ENCODE data around the gene WDR91. TPM values are rescaled to one million over a fixed set of nuclear protein-coding genes. Genes with fewer than 3 reads are reported as not detected.
"Not testable (repeated sequence)": the region's sequence is repeated elsewhere in the genome, so short reads cannot be mapped to it uniquely, and the experiment has no call there.

The WDR91 gene
- total RNA-seq, 2 donors from 2014 or later, result 11.9 to 22.8 TPM

DNA sequence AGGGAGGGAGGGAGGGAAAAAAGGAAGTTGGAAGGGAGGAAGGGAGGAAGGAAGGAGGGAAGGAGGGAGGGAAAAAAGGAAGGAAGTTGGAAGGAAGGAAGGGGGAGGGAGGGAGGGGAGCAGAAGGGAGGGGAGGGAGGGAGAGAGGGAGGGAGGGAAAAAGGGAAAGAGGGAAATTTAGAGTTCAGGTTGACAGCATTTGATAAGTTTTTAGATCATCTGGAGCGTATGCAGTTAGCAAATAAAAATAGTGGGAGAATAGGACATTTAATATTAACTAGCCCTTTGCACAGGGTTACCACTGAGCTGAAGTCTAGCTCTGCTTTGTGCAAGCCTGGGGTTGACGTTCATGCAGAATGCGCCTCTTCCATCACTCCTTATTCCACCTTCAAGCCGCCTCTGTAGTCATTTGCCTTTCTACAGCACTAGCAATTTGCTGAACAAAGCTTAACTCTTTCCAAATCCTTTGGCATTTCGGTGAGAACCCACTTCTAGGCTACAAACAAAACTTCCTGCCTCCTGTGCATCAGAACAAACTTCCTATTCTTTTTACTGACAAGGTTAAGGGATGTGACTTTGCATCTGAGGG, 30.9 kb upstream of the WDR91 start:
- H3K27me3 Mint-ChIP-seq, result peaks cover 3 to 20% of the 10 kb centered on the region in 2 donors
- H3K27ac Mint-ChIP-seq, result no peak overlapping the region
- H3K36me3 Mint-ChIP-seq, result no peaks in the 10 kb centered on the region
- DNase-seq (ENCODE audit: low spot score), result no peak
- no peaks in the 10 kb centered on the region for H3K4me1 Mint-ChIP-seq (ENCODE audit: low read depth in 2 of 2)
- H3K9me3 Mint-ChIP-seq, result no peaks in the 10 kb centered on the region
- ATAC-seq, result no peak
- no peak overlapping the region for H3K4me3 Mint-ChIP-seq

- no peaks in the 10 kb centered on the region for H3K36me3 Mint-ChIP-seq
- H3K4me3 Mint-ChIP-seq, result no peak overlapping the region
- no peak for DNase-seq (ENCODE audit: low spot score)
- peaks cover 5 to 20% of the 10 kb centered on the region in 2 donors for H3K27me3 Mint-ChIP-seq
- H3K4me1 Mint-ChIP-seq (ENCODE audit: low read depth in 2 of 2), result no peaks in the 10 kb centered on the region
- ATAC-seq, result peak in 1 of 2 donors; percentile 9
- H3K9me3 Mint-ChIP-seq, result no peaks in the 10 kb centered on the region
- H3K27ac Mint-ChIP-seq, result no peak overlapping the region
These were observed 29.1 kb upstream of the WDR91 start for GRCh38 chr7:135240441-135240840.

GRCh38 chr7:135239263-135239662, 27.9 kb upstream of the WDR91 start:
- Mint-ChIP-seq H3K9me3 (no peaks in the 10 kb centered on the region), H3K27me3 (peaks cover 5 to 8% of the 10 kb centered on the region in 2 donors), H3K27ac (no peak overlapping the region), H3K4me1 (ENCODE audit: low read depth in 2 of 2) (no peaks in the 10 kb centered on the region), H3K4me3 (no peak overlapping the region), H3K36me3 (no peaks in the 10 kb centered on the region)
- ATAC-seq (no peak), DNase-seq (ENCODE audit: low spot score) (no peak)

- DNase-seq (ENCODE audit: low spot score), result no peak
- H3K27me3 Mint-ChIP-seq, result peaks cover 6 to 7% of the 10 kb centered on the region in 2 donors
- no peak overlapping the region for H3K4me3 Mint-ChIP-seq
- no peaks in the 10 kb centered on the region for H3K9me3 Mint-ChIP-seq
- no peaks in the 10 kb centered on the region for H3K36me3 Mint-ChIP-seq
- H3K4me1 Mint-ChIP-seq (ENCODE audit: low read depth in 2 of 2), result no peaks in the 10 kb centered on the region
- ATAC-seq, result peak; percentile 40 to 59
- H3K27ac Mint-ChIP-seq, result no peak overlapping the region
These were observed 26.9 kb upstream of the WDR91 start for GRCh38 chr7:135238112-135238744.

DNA sequence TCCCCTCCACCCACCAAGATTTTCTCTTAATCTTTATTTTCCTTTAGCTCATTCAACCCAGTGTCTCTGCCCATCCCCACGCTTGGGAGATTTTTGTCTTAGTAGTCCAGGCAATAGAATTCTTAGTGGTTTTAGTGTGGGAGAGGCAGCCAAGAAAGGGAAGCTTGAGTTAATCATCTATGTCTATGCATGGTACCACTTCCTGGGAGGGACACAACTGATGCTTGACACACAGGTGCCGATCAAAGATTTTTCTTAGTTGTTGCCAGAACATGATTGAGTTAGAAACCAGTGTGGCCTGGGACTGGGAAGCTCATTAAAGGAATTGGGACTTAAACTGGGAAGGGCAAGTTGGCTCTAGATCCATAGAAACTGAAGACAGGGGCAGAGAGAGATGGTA, 25.4 kb upstream of the WDR91 start:
- H3K9me3 Mint-ChIP-seq, result no peaks in the 10 kb centered on the region
- H3K4me1 Mint-ChIP-seq (ENCODE audit: low read depth in 2 of 2), result no peaks in the 10 kb centered on the region
- ATAC-seq, result no peak
- peaks cover 3 to 5% of the 10 kb centered on the region in 2 donors for H3K27me3 Mint-ChIP-seq
- no peak overlapping the region for H3K4me3 Mint-ChIP-seq
- H3K36me3 Mint-ChIP-seq, result no peaks in the 10 kb centered on the region
- no peak for DNase-seq (ENCODE audit: low spot score)
- no peak overlapping the region for H3K27ac Mint-ChIP-seq

GRCh38 chr7:135235841-135236240, 24.5 kb upstream of the WDR91 start:
- Mint-ChIP-seq H3K27me3 (peaks cover 0 to 5% of the 10 kb centered on the region in 2 donors), H3K9me3 (no peaks in the 10 kb centered on the region), H3K4me1 (ENCODE audit: low read depth in 2 of 2) (no peaks in the 10 kb centered on the region), H3K4me3 (no peak overlapping the region), H3K36me3 (no peaks in the 10 kb centered on the region), H3K27ac (no peak overlapping the region)
- ATAC-seq (no peak), DNase-seq (ENCODE audit: low spot score) (no peak)

DNA sequence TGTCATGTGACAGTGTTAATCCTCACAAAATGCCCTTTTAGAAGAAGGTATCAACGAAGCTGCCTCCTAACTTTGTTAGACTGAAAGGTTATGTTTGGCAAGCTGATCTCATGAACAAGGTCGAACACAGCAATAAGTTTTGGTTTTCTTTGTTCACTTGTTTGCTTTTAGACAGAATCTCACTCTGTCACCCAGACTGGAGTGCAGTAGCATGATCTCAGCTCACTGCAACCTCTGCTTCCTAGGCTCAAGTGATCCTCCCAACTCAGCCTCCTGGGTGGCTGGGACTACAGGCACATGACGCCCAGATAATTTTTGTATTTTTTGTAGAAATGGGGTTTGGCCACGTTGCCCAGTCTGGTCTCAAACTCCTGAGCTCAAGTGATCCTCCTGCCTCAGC, 23.4 kb upstream of the WDR91 start:
- ATAC-seq, result no peak
- Mint-ChIP-seq H3K27me3 (peaks cover 0 to 5% of the 10 kb centered on the region in 2 donors), H3K4me3 (no peak overlapping the region), H3K4me1 (ENCODE audit: low read depth in 2 of 2) (no peaks in the 10 kb centered on the region), H3K9me3 (no peaks in the 10 kb centered on the region), H3K36me3 (no peaks in the 10 kb centered on the region), H3K27ac (no peak overlapping the region)
- DNase-seq (ENCODE audit: low spot score), result no peak

- not testable (repeated sequence) for H3K4me3 Mint-ChIP-seq; DNase-seq (ENCODE audit: low spot score); ATAC-seq; H3K27me3 Mint-ChIP-seq; H3K4me1 Mint-ChIP-seq (ENCODE audit: low read depth in 2 of 2); H3K36me3 Mint-ChIP-seq; H3K9me3 Mint-ChIP-seq; H3K27ac Mint-ChIP-seq
These were observed 22.8 kb upstream of the WDR91 start for GRCh38 chr7:135234095-135234494.

GRCh38 chr7:135233570-135233969, 22.2 kb upstream of the WDR91 start, which contains the start of gene STRA8:
Gene STRA8 (plus strand): TSS chr7:135233838. CDS start chr7:135240525, 6,687 bp downstream.
- Mint-ChIP-seq H3K4me3 (no peak within 1 kb of the TSS), H3K27me3 (peaks cover 0 to 6% of the 10 kb centered on the region in 2 donors), H3K9me3 (no peaks in the 10 kb centered on the region), H3K36me3 (no peaks in the 10 kb centered on the region), H3K4me1 (ENCODE audit: low read depth in 2 of 2) (no peaks in the 10 kb centered on the region), H3K27ac (no peak within 1 kb of the TSS)
- ATAC-seq (no peak), DNase-seq (ENCODE audit: low spot score) (no peak)

- Mint-ChIP-seq H3K36me3 (no peaks in the 10 kb centered on the region), H3K27me3 (peaks cover 0 to 8% of the 10 kb centered on the region in 2 donors), H3K4me1 (ENCODE audit: low read depth in 2 of 2) (no peaks in the 10 kb centered on the region), H3K4me3 (no peak overlapping the region), H3K27ac (no peak overlapping the region), H3K9me3 (no peaks in the 10 kb centered on the region)
- DNase-seq (ENCODE audit: low spot score), result no peak
- ATAC-seq, result no peak
These were observed 21.4 kb upstream of the WDR91 start for GRCh38 chr7:135232720-135233119.

DNA sequence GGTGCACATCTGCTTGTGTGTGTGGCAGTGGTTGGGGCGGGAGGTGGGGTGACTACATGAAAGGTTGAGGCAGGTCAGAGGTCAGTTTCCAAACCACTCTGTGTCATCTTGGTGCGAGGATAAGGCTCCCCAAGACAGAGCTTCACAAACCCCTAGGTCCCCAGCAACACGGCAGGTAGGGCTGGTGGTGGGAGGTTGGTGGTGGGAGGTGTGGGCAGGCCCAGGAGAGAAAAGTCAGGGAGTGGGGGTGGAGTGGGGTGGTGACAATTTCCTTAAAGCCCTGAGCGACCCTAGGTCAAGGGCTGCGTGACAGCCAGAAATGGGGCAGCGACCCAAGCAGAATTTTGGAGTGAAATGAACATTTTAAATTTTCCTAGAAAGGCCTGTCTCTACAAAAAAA, 20.8 kb upstream of the WDR91 start:
- Mint-ChIP-seq H3K36me3 (no peaks in the 10 kb centered on the region), H3K27ac (no peak overlapping the region)

DNA sequence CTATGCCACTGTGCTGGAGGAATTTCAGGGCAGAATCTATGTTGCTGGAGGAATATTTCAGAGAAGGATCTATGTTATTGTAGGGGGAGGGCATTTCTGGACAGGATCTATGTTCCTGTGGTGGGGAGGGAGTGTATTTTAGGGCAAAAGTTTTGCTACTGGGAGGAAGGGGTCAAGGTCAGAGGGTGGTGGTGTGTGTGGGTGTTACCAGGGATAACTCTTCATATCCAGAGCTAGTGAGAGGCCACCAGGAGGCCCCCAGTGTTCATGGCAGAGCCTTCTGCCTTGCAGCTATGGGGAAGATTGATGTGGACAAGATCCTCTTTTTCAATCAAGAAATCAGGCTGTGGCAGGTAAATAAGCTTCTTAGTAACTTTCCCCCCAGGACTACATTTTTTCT, 20.4 kb upstream of the WDR91 start:
- no peaks in the 10 kb centered on the region for H3K4me1 Mint-ChIP-seq (ENCODE audit: low read depth in 2 of 2)
- DNase-seq (ENCODE audit: low spot score), result no peak
- H3K9me3 Mint-ChIP-seq, result no peaks in the 10 kb centered on the region
- H3K27ac Mint-ChIP-seq, result no peak overlapping the region
- H3K27me3 Mint-ChIP-seq, result peaks cover 0 to 5% of the 10 kb centered on the region in 2 donors
- ATAC-seq, result no peak
- no peaks in the 10 kb centered on the region for H3K36me3 Mint-ChIP-seq
- H3K4me3 Mint-ChIP-seq, result no peak overlapping the region

More for the DNA sequence above, 20.8 kb upstream of the WDR91 start:
- Mint-ChIP-seq H3K9me3 (no peaks in the 10 kb centered on the region), H3K4me1 (ENCODE audit: low read depth in 2 of 2) (no peaks in the 10 kb centered on the region), H3K4me3 (no peak overlapping the region), H3K27me3 (peaks cover 0 to 8% of the 10 kb centered on the region in 2 donors)
- ATAC-seq (no peak), DNase-seq (ENCODE audit: low spot score) (no peak)

DNA sequence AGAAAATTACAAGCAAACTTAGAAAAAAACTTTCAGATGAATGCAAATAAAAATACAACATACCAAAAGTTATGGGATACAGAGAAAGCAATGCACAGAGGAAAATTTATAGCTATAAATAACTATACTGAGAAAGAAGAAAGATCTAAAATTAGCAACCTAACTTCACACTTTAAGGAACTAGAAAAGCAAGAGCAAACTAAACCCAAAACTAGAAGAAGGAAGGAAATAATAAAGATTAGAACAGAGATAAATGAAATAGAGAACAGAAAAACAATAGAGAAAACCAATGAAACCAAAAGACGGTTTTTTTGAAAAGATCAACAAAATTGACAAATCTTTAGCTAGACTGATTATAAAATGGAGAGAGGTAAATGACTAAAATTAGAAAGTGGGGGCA, 12.7 kb upstream of the WDR91 start:
- no peaks in the 10 kb centered on the region for H3K36me3 Mint-ChIP-seq
- H3K27me3 Mint-ChIP-seq, result peaks cover 12 to 16% of the 10 kb centered on the region in 2 donors
- no peaks in the 10 kb centered on the region for H3K9me3 Mint-ChIP-seq
- ATAC-seq (no peak), DNase-seq (ENCODE audit: low spot score) (no peak)
- no peaks in the 10 kb centered on the region for H3K4me1 Mint-ChIP-seq (ENCODE audit: low read depth in 2 of 2)
- H3K4me3 Mint-ChIP-seq, result no peak overlapping the region
- no peak overlapping the region for H3K27ac Mint-ChIP-seq

DNA sequence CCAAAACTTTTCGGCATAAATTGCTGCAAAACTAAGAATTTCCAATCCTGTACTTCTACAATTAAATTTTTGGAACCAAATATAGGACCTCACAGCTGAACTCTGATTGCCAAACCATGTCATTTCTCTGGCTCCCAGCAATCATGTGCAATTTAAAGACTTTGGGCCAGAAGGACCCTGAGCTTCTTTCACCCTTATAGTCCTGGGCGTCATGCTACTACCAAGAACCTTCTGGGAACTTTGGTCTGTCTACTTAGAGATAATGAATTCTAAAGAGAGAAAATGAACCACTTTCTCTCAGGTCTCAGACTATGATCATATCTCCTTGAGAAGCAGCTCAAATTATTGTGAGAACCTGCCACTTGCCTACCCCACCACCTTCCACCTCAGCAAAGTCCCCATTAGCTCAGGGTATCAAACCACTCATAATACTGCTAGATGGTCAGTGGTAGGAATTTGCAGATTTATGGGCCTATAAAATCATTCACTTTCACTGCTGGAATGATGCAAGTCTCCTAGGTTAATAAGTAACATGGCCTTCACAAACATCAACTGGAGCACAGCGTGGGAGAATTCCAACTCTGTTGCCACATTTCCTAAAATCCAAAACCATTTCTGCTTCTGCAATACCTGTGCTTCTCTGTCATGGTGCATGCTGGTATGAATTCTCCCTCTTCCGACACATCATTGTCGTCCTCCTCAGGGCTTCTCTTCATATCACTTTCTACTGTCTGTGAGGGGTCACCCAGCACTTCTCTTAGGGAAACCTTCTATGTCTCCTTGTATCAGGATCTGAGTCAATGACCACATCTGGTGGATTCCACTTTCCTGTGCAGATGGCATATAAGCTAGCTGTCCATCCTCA, 6.6 kb upstream of the WDR91 start:
- DNase-seq (ENCODE audit: low spot score), result no peak
- Mint-ChIP-seq H3K4me3 (no peak overlapping the region), H3K9me3 (no peaks in the 10 kb centered on the region), H3K27me3 (peaks cover 10 to 15% of the 10 kb centered on the region in 2 donors), H3K27ac (no peak overlapping the region), H3K36me3 (no peaks in the 10 kb centered on the region), H3K4me1 (ENCODE audit: low read depth in 2 of 2) (no peaks in the 10 kb centered on the region)
- ATAC-seq, result no peak

Measured in natural killer cell treated with Interleukin-12 subunit alpha and Interleukin-12 subunit beta and Interleukin-15 and Interleukin-18, amount 100 ng/mL, for 72 hours (primary cell).